Activated naive CD4-positive, alpha-beta T cell (primary cell): ENCODE measurements around the gene HFM1.
"Not testable (repeated sequence)": the region's sequence is repeated elsewhere in the genome, so short reads cannot be mapped to it uniquely, and the experiment has no call there.

Experiments
- DNase-seq, 4 experiments: peaks; one replicate each; lab custom pipeline; 2025; lab: John Stamatoyannopoulos, UW

HFM1 gene, protein sequence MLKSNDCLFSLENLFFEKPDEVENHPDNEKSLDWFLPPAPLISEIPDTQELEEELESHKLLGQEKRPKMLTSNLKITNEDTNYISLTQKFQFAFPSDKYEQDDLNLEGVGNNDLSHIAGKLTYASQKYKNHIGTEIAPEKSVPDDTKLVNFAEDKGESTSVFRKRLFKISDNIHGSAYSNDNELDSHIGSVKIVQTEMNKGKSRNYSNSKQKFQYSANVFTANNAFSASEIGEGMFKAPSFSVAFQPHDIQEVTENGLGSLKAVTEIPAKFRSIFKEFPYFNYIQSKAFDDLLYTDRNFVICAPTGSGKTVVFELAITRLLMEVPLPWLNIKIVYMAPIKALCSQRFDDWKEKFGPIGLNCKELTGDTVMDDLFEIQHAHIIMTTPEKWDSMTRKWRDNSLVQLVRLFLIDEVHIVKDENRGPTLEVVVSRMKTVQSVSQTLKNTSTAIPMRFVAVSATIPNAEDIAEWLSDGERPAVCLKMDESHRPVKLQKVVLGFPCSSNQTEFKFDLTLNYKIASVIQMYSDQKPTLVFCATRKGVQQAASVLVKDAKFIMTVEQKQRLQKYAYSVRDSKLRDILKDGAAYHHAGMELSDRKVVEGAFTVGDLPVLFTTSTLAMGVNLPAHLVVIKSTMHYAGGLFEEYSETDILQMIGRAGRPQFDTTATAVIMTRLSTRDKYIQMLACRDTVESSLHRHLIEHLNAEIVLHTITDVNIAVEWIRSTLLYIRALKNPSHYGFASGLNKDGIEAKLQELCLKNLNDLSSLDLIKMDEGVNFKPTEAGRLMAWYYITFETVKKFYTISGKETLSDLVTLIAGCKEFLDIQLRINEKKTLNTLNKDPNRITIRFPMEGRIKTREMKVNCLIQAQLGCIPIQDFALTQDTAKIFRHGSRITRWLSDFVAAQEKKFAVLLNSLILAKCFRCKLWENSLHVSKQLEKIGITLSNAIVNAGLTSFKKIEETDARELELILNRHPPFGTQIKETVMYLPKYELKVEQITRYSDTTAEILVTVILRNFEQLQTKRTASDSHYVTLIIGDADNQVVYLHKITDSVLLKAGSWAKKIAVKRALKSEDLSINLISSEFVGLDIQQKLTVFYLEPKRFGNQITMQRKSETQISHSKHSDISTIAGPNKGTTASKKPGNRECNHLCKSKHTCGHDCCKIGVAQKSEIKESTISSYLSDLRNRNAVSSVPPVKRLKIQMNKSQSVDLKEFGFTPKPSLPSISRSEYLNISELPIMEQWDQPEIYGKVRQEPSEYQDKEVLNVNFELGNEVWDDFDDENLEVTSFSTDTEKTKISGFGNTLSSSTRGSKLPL (N-terminal part only)

DNA sequence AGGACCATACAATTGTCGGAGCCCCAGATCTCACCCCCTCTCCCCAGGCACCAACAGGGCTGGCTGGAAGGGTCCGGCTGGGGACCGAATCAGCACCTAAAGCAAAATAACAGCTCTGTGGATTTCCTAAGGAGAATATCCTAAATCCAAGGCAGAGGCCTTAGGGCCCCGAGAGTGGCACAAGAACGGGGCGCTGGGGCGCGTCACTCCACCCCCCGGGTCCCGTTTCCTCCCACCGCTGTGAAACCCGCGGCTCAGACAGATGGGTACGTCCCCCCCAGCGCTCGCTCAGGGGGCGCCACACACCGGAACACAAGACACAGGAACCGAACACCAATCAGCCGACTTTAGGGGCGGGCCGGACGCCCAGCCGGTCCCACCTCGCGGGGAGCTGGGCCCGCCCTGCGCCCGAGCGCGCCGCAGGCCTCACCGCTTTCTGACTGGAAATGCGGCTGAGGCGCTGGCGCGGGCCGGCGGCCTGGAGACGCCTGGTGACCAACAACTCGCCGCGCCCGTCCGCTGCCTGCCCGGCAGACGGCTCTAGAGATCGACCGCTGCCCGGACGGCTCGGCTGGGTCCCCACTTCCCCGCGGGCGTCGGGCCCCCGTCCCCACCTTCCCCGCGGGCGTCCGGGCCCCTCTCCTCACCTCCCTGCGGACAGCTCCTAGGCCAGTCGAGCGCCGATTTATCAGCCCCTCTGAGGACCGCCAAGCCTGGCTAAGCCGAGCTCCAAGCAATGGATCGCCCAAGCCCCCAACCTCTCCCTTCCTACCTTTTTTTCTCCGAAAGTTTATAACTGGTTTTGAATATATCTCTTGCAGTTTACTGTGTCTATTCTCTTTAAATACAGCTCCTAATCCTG is at the start of gene HFM1:
TSS of gene HFM1 (minus strand) at position 687 of the 862 bp plus-strand sequence. CDS start 3,755 bp downstream, outside the sequence.
- peak in 3 of 4 experiments; percentile 2 to 30 (median 12) for DNase-seq

DNA sequence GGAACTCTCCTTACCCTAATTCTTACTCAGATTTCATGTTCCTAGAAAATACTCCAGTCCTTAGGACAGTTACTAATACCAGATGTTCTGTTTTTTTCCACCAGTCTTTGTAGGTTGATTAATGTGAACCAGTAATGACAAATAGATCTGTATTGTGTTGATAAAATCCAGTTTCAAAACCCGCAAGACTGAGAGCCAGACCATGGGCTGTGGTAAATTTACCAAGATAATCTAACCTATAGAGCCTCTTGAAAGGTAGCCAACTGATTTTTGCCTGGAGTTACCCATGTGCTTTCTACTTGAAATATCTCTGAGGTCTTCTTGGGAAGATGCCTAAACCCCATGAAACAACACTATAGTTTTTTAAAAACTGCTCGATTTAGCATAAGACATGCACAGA is 49.5 kb upstream of the HFM1 start:
- DNase-seq: no peak

DNA sequence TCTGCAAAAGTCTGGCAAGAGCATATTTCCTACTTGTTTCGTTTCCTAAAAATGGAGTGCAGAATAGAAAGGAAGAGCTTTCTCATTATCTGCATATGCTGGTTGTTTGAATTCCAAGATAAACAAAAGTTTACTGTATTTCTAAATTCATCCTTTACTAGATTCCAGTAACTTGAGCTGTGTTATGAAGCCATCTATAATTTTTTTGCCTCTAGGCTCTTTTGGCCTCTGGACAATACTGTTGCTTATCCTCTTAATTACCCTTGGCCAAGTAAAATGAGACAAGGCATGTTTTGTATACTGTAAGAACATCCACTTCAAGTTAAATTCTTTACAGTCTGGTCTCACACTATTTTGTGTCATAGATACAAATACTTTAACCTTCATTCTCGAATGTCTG is 45.6 kb upstream of the HFM1 start:
- no peak for DNase-seq

DNA sequence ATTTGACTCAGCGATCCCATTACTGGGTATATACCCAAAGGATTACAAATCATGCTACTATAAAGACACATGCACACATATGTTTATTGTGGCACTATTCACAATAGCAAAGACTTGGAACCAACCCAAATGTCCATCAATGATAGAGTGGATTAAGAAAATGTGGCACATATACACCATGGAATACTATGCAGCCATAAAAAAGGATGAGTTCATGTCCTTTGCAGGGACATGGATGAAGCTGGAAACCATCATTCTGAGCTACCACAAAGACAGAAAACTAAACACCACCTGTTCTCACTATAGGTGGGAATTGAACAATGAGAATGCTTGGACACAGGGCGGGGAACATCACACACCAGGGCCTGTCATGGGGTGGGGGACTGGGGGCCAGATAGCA is 43.1 kb upstream of the HFM1 start:
- DNase-seq: not testable (repeated sequence)

DNA sequence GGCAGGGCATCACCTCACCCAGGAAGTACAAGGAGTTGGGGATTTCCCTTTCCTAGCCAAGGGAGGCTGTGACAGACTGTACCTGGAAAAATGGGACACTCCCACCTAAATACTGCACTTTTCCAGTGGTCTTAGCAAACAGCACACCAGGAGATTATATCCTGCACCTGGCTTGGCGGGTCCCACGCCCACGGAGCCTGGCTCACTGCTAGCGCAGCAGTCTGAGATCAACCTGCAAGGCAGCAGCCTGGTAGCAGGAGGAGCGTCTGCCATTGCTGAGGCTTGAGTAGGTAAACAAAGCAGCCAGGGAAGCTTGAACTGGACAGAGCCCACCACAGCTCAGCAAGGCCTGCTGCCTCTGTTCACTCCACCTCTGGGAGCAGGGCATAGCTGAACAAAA is 37.3 kb upstream of the HFM1 start:
- DNase-seq: not testable (repeated sequence)

DNA sequence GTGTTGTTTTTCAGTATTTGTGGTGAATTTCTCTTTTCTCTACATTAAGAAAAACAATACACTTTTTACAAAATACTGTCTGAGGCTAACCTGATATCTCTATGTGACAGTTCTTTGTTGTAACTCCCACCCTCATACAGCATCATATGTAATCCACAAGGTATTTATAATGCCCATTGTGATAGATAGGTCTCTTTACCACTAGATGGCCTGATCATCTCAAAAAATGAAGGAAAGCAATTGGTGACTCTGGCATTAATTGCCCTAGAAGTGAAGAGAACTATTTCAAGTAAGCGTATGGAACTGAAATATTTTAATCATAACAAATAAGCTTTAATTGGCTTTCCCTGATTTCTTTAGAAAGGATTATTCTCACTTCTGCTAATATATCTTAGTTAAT is 36.2 kb upstream of the HFM1 start:
- no peak for DNase-seq

DNA sequence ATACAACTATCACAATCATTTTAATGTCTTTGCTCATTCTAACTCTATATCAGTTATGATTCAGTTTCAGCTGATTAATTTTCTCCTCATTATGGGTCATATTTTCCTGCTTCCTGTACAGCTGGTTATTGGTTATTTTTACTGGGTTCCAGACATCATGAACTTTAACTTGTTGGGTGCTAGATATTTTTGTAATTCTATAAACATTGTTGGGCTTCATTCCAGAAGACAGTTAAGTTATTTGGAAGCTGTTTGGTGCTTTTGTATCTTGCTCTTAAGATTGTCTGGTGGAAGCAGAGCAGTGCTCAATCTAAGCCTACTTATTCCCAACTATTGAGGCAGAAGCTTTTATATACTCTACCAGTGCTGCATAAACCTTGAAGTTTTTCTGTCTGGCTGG is 34.4 kb upstream of the HFM1 start:
- DNase-seq: no peak

DNA sequence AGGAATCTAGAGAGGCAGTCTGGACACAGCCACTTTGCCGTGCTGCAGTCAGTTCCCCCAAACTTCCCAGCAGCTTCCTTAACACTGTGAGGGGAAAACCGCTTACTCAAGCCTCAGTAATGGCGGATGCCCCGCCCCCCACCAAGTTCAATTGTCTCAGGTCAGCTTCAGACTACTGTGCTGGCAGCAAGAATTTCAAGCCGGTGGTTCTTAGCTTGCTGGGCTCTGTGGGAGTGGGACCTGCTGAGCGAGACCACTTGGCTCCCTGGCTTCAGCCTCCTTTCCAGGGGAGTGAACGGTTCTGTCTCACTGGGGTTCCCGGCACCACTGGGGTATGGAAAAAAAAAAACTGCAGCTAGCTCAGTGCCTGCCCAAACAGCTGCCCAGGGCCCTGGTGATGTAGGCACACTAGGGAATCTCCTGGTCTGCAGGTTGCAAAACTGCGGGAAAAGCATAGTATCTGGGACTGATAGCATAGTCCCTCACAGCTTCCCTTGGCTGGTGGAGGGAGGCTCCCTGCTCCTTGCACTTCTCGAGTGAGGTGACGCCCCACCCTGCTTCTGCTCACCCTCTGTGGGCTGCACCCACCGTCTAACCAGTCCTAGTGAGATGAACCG is 23.7 kb upstream of the HFM1 start:
- no peak for DNase-seq

DNA sequence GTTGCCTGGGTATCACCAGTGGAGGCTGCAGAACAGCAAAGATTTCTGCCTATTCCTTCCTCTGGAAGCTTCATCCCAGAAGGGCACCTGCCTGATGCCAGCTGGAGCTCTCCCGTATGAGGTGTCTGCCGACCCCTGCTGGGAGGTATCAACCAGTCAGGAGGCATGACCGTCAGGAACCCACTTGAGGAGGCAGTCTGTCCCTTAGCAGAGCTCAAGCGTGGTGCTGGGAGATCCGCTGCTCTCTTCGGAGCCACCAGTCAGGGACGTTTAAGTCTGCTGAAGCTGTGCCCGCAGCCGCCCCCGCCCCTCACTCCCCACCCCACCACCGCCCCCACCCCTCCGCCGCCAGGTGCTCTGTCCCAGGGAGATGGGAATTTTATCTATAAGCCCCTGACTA is 23.1 kb upstream of the HFM1 start:
- DNase-seq: no peak

DNA sequence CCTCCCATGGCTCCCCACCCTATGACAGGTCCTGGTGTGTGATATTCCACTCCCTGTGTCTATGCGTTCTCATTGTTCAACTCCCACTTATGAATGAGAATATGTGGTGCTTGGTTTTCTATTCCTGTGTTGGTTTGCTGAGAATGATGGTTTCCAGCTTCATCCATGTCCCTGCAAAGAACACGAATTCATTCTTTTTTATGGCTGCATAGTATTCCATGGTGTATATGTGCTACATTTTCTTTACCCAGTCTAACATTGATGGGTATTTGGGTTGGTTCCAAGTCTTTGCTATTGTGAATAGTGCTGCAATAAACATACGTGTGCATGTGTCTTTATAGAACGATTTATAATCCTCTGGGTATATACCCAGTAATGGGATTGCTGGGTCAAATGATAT is 17.9 kb upstream of the HFM1 start:
- DNase-seq: not testable (repeated sequence)

DNA sequence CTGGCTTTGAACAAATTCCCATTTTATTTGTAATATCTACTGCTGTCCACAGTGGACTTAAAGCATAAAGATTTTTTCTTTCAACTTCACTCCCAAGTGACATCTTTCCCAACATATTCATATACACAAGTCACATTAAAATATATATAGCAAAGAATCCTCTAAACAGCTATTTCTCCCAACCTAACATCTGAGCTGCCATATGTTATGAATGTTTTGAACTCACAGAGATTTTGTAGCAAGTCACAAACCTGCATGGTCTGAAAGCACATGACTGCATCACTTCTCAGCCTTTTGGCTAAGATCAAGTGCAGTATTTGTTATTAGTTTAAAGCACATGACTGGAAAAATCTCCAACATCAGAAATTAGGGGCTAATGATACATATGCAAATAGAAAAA is 7.7 kb upstream of the HFM1 start:
- no peak for DNase-seq

DNA sequence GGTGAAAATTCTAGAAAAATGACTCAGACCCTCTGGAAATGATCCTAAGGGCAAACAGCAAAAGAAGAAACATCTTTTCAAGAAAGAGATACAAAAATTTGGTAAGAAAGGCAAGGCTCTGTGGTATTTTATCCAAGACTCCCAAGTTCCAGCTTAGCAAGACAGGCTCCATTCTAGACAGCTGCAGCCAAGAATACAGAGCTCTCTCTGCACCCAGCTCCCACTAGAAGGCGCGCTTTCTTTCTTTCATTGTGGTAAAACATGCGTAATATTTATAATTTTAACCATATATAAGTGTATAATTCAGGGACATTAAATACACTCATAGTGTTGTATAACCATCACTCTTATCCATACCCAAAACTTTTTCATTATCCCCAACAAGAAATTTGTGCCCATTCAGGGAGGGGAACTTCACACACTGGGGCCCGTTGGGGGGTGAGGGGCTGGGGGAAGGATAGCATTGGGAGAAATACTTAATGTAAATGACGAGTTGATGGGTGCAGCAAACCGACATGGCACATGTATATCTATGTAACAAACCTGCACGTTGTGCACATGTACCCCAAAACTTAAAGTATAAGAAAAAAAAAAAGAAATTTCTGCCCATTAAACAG is 2.2 kb upstream of the HFM1 start:
- DNase-seq: no peak

DNA sequence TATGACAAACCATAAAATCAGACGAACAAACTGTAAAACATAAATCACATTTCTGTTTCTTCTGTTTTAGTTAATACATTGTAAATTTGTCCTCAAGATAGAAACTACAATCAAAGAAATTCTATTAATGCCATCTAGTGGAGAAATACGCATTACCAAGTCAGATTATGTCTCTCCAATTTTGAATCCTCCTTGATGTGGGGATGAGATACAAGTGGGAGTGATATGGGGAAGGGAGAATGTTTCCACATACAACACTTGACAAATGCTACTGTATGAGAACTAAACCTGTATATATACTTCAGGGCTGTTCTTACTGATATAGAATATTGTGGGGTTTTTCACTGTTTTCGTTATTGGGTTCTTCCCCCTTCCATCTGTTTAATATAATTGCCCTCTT is 2.6 kb downstream of the HFM1 start:
- DNase-seq: no peak

DNA sequence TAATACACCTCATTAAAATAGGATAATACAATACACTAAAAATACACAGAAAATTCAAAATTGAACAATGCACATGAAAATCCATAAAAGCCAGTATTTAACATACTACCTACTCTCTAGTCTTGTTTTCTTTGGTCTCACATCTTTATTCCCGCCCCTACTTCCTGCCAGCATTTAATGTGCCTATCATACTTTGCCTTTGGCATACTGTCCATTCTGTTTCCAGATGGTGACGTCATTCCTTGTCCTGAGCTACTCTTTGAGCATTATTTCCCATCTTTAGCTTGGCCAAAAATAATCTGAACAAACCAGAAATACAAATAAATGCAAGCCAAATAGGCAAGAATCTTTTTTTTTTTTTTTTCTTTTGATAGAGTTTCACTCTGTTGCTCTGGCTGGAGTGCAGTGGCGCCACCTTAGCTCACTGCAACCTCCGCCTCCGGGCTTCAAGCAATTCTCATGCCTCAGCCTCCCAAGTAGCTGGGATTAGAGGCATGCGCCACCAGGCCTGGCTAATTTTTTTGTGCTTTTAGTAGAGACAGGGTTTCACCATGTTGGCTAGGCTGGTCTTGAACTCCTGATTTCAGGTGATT is 4.4 kb downstream of the HFM1 start:
- no peak for DNase-seq

DNA sequence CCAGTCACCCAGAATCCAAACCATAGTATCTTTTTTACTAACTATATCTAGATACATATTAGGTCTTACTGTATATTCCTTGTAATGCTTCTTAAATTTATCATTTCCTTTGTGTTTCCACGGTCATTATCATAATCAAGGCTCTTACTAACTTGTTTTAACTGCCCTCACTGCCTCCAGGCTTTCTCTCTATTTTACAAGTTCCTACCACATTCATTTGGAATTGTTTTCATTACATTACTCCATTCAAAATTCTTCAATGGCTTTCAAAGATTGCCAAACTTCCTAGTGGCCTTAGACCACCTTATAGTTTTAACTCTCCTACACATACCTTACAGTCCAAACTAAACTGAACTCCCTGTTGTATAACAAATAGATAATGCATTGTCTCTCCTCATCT is 6.3 kb downstream of the HFM1 start:
- no peak for DNase-seq

DNA sequence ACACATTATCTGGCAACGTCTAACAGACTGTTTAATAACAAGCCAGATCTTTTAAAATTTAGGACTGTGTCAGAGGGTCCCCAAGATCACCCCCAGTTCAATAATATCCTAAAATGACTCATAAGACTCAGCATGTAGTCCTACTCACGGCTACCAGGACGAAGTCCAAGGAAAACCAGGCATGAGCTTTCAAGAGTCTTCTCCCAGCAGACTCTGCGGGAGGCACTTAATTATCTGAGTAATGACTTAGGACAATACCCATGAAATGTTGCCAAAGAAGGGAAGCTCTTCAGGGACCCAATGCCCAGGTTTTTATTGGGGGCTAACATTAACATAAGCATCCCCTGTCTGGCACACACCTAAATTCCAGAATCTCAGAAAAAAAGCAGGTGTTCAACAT is 7.0 kb downstream of the HFM1 start:
- DNase-seq: no peak

DNA sequence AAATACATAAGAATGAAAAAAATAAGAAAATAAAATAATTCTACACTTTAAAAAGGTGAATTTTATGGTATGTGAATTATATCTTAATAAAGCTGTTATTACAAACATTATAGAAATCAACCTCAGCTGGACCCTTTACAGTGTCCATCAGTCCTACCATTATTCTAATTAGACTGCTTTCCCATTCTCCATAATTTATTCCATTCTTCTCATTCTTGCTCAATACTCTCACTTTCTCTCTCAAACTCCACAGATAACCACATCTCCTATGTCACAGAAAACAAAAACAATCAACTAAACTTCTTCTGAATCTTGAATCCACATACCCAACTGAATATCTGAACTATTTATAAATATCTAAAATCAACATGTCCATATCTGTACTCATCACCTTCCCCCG is 11.6 kb downstream of the HFM1 start:
- no peak for DNase-seq

DNA sequence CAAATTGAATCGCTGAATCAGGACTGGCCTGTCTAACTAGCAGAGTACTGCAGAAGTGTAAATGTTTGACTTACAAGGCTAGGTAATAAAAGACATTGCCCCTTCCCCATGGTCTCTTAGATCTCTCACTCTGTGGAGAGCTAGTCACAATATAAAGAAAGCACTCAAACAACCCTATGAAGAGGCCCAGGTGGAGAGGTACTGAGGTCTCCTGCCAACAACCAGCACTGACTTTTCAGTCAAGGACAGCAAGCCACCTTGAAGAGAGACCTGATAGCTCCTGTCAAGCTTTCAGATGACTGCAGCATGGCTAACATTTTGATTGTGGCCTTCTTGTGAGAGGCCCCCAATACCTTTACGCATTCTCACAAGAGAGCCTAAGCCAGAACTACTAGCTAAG is 18.5 kb downstream of the HFM1 start:
- DNase-seq: no peak

DNA sequence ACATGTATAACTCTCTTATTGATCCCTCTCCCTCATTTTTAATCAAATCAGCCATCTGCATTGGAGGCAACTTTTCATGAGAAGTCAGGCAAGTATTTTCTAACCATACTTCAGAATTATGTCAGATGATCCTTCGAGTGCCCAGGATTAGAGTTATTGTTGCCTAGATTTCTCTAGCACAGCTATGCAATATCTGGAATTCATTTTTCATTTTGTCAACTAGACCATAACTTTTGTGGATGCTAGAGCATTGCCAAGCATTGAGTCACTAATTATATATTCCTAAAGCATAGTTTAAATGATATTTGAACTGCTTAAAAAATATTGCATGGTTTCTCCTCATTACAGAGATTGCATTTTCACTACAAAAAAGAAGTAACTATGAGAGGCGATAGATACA is 21.2 kb downstream of the HFM1 start:
- no peak for DNase-seq

DNA sequence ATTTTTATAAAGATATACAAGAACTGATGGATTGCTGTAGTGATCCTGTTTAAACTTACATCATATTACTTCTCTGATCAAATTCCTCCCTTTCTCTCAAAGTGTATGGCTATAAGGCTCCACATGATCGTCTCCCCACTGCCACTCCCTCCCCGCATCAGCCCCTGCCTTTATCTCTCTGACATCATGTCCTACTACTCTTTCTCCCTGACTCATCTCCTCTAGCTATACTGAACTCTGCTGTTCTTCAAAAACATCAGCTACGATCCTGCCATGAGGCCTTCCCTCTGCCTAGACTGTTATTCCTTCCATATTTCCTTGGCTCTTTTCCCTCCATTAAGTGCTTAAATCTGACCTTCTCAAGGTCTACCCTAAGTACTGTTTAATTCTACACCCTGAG is 22.8 kb downstream of the HFM1 start:
- no peak for DNase-seq
